ENCODE data around the gene PPP1R13B.

Gene PPP1R13B

DNA sequence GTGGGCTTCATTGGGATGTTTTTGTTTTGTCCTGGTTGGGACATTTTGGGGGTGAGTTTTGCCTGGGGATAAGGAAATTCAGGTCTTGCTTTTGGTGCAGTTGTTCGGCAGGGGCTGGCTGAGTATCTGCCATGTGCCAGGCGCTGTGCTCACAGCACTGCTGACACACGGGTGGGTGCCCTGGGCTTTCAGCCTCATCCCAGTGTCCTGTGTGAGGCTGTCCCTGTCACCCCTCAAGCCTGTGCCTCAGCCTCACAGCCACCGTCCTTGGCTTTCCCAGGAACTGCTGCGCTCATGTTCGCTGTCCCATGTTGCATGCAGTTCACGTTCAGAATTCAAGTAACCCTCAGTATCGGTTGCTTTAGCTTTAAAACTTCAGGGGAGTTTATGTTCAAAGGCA, 157.0 kb downstream of the PPP1R13B start:
- TF ChIP-seq, protein P1, sequence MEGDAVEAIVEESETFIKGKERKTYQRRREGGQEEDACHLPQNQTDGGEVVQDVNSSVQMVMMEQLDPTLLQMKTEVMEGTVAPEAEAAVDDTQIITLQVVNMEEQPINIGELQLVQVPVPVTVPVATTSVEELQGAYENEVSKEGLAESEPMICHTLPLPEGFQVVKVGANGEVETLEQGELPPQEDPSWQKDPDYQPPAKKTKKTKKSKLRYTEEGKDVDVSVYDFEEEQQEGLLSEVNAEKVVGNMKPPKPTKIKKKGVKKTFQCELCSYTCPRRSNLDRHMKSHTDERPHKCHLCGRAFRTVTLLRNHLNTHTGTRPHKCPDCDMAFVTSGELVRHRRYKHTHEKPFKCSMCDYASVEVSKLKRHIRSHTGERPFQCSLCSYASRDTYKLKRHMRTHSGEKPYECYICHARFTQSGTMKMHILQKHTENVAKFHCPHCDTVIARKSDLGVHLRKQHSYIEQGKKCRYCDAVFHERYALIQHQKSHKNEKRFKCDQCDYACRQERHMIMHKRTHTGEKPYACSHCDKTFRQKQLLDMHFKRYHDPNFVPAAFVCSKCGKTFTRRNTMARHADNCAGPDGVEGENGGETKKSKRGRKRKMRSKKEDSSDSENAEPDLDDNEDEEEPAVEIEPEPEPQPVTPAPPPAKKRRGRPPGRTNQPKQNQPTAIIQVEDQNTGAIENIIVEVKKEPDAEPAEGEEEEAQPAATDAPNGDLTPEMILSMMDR (IDR thresholded peaks at IDR 0.05; ENCODE audit: insufficient read depth, missing control alignments) = no peak
- DNase-seq (ENCODE audit: insufficient read length, low spot score) (no peak), FAIRE-seq (no peak)

DNA sequence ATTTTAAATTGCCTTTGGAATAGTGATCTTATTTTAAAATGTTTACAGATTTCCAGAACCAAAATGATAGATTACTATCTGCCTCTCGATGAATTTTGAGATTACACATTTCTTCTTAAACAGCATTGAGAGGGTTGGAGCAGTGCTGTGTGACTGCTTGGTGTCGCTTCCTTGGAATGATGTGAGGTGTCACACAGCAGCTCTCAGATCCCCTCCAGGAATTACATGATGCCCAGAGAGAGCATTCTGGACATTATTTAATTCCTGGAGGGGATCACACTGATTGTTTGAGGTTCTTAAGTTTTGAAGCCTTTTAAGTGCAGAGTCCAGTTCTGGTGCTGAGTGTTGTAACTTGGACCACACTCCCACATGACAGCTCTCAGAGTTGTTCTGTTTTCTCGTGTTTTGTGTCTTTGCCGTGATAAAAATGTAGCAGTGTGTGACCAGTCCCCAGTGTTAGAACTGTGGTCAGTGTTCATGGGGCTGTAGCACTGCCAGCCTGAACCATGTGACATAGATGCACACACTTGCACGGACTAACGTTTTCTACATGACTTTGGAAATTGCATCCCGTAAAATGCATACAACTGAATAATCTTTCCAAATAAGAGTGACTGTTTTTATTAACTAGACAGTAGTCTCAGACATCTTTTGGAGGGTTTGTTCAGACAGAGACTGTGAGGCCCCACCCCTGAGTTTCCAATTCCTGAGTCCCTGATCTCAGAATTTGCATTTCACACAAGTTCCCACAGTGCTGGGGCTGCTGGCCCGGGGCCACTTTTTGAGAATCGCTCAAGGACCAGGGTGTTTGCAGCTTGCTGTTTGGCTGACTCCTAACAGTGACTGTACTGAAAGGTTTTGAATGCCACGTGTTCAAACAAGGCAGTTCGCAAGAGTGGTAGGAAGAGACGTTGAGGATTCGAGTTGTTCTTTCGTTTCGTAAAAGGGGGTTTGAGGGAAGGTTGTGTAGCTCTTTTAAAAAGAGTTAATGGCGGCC, 158.2 kb downstream of the PPP1R13B start:
- FAIRE-seq = no peak
- TF ChIP-seq, protein P1 (IDR thresholded peaks at IDR 0.05; ENCODE audit: insufficient read depth, missing control alignments) = no peak
- no peak for DNase-seq (ENCODE audit: insufficient read length, low spot score)

DNA sequence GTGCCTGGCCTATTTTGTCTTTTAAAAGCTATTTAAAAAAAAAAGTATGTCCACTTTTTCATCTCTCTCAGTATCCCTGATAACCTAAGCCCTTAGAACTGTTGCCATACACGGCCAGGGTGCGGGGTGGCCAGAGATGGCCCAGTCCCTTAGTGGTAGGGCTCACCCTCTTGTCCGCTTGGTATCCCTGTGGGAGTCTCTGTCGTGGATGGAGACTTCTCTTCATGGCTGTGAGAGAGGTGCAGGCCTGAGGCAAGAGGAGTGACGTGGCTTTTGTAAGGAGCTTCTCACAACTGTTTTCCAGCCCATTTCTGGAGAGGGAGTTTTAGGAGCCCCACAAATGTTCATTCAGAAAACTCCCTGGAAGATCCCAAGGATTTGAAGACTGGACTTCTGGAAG, 158.9 kb downstream of the PPP1R13B start:
- FAIRE-seq (no peak), DNase-seq (ENCODE audit: insufficient read length, low spot score) (no peak)
- TF ChIP-seq, protein P1 (IDR thresholded peaks at IDR 0.05; ENCODE audit: insufficient read depth, missing control alignments) = no peak

DNA sequence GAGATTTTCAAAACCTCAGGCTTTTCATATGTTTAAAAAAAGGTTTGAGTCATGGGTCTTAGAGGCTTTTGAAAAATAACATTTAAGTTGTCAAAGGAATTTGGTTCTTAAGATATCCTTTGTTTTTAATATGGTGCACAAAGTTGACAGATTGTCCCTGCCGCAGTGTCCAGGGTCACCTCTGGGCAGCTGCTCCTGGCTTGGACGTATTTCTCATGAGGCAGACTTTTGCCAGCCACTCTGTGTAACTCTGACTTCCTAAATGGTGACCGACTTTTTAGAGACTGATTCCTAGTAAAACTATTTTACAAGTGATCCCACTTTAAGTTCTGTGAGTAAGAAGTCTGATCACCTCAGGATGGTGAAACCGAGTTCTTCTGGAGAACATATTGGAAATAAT, 159.7 kb downstream of the PPP1R13B start:
- no peak for FAIRE-seq
- DNase-seq (ENCODE audit: insufficient read length, low spot score) = no peak
- TF ChIP-seq, protein P1 (IDR thresholded peaks at IDR 0.05; ENCODE audit: insufficient read depth, missing control alignments) = no peak

DNA sequence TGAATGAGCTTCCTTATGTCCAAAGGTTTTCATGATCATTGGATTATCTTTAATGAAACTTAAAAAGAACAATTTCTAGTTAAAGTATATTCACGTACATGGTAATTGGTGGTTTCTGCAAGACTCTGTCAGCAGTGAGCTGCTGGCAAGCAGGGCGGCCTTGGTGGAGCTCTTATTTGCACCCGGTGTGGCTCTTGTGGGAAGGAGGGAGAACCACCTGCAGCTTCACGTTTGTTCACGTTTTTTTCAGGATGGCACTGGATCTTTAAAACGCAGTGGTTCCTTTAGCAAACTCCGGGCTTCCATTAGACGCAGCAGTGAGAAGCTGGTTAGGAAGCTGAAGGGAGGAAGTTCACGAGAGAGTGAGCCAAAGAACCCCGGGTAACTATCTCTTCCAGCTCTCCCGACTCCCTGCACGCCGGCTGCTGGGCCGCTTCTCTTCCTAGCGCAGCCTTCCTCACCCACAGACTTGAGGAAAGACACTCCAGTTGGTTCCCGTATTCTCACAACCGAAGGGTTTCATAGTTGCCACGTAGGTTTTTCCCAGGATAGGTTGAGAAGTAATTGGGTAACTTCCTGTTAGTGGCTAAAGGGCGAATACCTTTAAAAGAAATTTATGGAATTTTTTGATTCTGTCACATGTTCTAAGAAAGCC, 160.4 kb downstream of the PPP1R13B start:
- no peak for DNase-seq (ENCODE audit: insufficient read length, low spot score)
- no peak for FAIRE-seq
- TF ChIP-seq, protein P1 (IDR thresholded peaks at IDR 0.05; ENCODE audit: insufficient read depth, missing control alignments) = no peak

DNA sequence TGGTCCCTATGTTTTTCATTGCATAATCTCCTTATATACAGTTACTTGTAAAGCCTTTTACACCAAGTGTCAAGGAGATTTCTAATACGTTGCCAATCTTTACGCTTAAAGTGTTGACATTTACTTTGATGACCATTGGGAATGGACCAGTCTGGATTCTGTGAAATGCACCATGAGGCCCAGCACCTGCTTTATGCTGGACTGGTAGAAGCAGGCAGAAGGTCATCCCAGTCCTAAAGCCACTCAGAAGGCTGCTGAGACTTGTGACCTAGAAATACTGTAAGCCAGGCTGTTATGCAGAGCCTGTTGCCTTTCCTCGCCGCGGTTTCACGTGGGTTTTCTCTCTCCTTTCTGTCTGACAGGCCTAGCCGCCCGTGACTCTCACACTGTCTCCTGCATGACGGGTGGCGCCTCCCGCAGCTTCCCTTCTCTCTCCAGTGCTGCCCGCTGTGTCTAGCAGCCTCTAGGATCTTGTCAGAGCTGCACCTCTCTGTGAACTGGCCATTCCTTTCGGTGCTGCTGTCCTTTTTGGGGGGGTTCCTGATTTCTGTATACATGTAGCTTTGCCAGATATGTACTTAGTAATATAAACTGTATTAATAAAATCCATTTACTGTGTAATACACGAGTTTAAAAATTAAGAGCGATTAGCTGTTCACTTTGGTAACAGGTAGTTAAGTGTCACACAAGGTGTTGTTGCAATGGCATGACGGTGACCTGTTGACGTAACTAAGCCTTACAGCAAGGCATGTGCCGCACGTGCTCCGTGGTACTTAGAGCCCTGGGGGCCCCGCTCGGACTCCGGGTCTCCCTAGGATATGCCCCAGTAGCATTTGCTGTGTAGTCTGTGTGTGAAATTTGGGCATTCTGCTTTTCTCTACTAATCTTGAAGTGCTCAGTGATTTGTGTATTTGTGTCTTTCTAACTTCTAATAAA, 161.8 kb downstream of the PPP1R13B start:
- TF ChIP-seq, protein P1 (IDR thresholded peaks at IDR 0.05; ENCODE audit: insufficient read depth, missing control alignments) = no peak
- FAIRE-seq = no peak

More for the DNA sequence above, 161.8 kb downstream of the PPP1R13B start:
- DNase-seq (ENCODE audit: insufficient read length, low spot score) = no peak
